Nephron (organoid): ENCODE results near the gene EFEMP1.

ENCODE experiments used
- H3K27ac Mint-ChIP-seq, 3 experiments: 2 replicates each; pipeline ENCODE4 v1.8.0; 2020; ENCODE audit warnings: mixed read lengths in 3 of 3, mild to moderate bottlenecking in 2 of 3, moderate library complexity in 1 of 3
- H3K27me3 Mint-ChIP-seq: 2 replicates; pipeline ENCODE4 v1.8.0; 2021; ENCODE audit warnings: low read depth, mild to moderate bottlenecking, moderate library complexity, mixed read lengths
- H3K36me3 Mint-ChIP-seq: 2 replicates; pipeline ENCODE4 v1.8.0; 2020; ENCODE audit warnings: low read depth, mixed read lengths
- H3K4me1 Mint-ChIP-seq: 2 replicates; pipeline ENCODE4 v1.8.0; 2020; ENCODE audit warnings: mixed read lengths
- H3K4me3 Mint-ChIP-seq, 3 experiments: 2 replicates each; pipeline ENCODE4 v1.8.0; 2020; ENCODE audit warnings: mild to moderate bottlenecking in 3 of 3, mixed read lengths in 3 of 3, moderate library complexity in 2 of 3
- H3K9me3 Mint-ChIP-seq: 2 replicates; pipeline ENCODE4 v1.8.0; 2020; ENCODE audit warnings: mixed read lengths
- TF ChIP-seq, protein P1 (sequence below), 3 experiments: fragments of 200-600 bp; sonication (generic); IDR thresholded peaks; one replicate each; pipeline ENCODE4 v1.5.0; 2021; ENCODE audit warnings: antibody characterized with exemption in 3 of 3; ENCODE audit not compliant: unreplicated experiment in 3 of 3

Gene EFEMP1

DNA sequence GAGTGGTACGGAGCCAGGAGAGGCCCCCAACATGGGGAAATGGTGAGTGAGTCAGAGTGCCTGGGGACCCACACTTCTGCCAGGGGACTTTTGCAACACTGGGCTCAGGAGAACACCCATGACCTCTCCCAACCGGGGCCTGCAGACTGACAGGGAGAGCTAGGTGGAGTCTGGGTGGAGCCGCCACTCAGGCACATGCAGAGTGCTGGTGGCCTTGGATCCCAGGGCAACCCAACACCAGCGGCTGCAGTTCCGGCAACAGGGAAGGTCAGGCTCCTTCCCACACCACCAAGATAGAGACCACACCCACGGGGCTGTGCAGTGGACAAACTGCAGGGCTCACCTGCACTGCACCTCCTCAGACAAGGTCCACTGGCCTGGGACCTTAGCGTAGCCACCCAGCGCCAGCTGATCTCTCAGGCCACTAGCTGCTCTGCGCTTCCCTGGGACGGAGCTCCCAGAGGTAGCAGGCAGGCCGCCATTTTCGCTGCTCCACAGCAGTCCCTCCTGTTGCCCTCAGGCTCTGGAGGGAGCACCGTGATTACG is 99.0 kb downstream of the EFEMP1 start:
- Mint-ChIP-seq H3K36me3 (no peaks in the 10 kb centered on the region), H3K4me3 (no peak overlapping the region), H3K4me1 (no peaks in the 10 kb centered on the region), H3K27ac (no peak overlapping the region), H3K9me3 (peaks cover 13% of the 10 kb centered on the region), H3K27me3 (peaks cover 4% of the 10 kb centered on the region)
- TF ChIP-seq, protein P1, sequence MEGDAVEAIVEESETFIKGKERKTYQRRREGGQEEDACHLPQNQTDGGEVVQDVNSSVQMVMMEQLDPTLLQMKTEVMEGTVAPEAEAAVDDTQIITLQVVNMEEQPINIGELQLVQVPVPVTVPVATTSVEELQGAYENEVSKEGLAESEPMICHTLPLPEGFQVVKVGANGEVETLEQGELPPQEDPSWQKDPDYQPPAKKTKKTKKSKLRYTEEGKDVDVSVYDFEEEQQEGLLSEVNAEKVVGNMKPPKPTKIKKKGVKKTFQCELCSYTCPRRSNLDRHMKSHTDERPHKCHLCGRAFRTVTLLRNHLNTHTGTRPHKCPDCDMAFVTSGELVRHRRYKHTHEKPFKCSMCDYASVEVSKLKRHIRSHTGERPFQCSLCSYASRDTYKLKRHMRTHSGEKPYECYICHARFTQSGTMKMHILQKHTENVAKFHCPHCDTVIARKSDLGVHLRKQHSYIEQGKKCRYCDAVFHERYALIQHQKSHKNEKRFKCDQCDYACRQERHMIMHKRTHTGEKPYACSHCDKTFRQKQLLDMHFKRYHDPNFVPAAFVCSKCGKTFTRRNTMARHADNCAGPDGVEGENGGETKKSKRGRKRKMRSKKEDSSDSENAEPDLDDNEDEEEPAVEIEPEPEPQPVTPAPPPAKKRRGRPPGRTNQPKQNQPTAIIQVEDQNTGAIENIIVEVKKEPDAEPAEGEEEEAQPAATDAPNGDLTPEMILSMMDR (IDR thresholded peaks at IDR 0.05; ENCODE audit: unreplicated experiment in 3 of 3): no peak
